Left lobe of liver (tissue), 2 donors: ENCODE measurements around the gene POU3F1. TPM values are rescaled to one million over a fixed set of nuclear protein-coding genes. Genes with fewer than 3 reads are reported as not detected.
A peak's percentile ranks its signal among the peaks of the same experiment; 100 is the strongest.

ENCODE experiments used
- ATAC-seq: fragments of 200-7000 bp; cut with Tn5 transposase; one replicate; pipeline ENCODE4 v1.9.1; 2020; ENCODE audit warnings: mild to moderate bottlenecking, moderate library complexity
- DNase-seq: peaks from one replicate; pipeline ENCODE4 v3.0.0-alpha.2; 2020; ENCODE audit warnings: low spot score
- total RNA-seq: library from RNA; stranded (reverse); gene quantifications from one replicate; pipeline ENCODE4 v1.2.1, GENCODE V29; 2021
- donor health status: DM: no; HTN: no; CAD: no; lungs with moderate emphysema.
- donor health status: DM: no; HTN: yes; CAD: no.

The POU3F1 gene
- total RNA-seq, 1 donor from 2014 or later, result 0.08 TPM

GRCh38 chr1:38029081-38029681 is 17.4 kb downstream of the POU3F1 start:
- DNase-seq, result no peak
- no peak for ATAC-seq

- ATAC-seq, result no peak
These were observed 17.9 kb downstream of the POU3F1 start for GRCh38 chr1:38028671-38029070.

GRCh38 chr1:38028105-38028591 is 18.4 kb downstream of the POU3F1 start:
- DNase-seq (no peak), ATAC-seq (peak; percentile 9)

More at GRCh38 chr1:38028671-38029070, 17.9 kb downstream of the POU3F1 start:
- no peak for DNase-seq

DNA sequence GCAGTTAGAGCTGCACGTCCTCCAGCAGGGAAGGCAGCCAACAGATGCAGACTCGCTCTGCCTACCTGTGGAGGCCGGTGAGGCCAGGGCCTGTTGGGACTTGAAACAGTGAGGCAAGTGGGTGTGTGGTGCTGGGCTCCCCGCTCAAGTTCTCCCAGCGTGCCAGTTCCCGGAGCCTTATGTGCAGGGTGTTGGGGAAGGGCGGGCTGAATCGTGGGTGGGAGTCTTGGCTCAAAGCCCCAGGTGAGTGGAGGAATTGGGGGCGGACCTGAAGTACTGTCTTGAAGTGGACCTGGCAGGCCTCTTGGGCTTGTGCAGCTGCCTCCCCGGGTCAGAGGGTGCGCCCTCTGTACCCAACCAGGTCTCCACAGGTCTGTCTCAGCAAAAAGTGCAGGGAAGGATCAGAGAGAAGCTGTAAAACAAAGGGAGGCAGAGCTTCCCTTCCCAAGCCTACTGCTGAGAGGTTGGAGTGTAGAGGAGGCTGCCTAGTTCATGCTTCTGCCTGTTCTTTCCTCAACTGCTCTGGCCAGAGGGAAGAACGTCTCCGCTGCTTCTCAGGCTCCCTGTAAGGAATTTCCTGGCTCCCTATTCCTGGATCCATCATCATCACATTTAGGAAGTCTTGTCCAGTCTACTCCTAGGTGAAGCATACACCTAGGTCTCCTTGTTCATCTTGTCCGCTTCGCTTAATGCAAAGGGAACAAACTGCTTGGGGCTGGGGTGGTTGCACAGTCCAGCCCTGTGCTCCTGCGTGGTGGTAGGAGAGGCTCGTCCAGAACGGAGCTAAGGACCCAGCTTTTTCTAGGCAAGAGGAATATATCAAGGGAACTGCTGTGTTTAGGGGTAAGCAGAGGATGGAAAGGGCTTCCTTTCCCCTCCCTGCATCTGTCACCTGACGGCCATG is 19.1 kb downstream of the POU3F1 start:
- ATAC-seq, result no peak
- DNase-seq, result no peak

- peak; percentile 59 for ATAC-seq
- no peak for DNase-seq
These were observed 19.9 kb downstream of the POU3F1 start for GRCh38 chr1:38026592-38027200.

DNA sequence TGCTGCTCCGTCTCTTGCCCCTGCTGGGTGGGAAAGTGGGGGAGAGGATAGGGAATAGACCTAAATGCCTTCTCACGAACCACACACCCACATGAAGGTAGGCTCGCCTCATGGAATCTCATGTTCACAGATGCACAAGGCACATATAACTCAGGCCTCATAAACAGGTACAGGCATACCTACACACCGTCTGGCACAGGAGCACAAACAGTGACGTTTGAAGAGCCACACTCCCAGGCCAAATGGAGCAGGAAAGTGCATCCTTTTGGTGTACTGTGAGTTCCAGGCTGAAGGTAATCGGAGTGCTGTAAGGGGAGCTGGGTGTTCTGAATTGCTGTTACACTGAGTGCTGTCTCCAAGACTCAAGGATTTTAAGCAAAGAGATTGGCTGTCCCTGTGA is 20.9 kb downstream of the POU3F1 start:
- ATAC-seq (no peak), DNase-seq (no peak)

DNA sequence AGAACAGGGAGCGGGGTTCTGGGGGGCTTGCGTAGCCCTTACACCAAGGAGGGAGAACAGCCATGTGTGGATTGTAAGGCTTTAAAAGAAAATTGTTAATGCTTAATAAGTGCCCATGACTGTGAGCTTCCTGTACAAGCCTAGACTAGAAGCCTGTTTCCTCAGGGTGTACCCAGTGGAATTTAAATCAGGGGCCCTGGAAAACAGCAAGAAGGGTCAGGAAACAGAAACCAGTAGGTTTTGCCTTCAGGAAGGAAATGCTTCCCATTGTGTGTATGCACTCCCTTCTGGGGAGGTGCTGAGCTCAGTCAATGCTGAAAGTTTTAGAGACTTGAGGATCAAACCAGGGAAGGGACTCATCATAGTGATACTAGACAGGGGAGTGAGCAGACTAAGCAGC is 21.4 kb downstream of the POU3F1 start:
- no peak for ATAC-seq
- DNase-seq, result no peak

DNA sequence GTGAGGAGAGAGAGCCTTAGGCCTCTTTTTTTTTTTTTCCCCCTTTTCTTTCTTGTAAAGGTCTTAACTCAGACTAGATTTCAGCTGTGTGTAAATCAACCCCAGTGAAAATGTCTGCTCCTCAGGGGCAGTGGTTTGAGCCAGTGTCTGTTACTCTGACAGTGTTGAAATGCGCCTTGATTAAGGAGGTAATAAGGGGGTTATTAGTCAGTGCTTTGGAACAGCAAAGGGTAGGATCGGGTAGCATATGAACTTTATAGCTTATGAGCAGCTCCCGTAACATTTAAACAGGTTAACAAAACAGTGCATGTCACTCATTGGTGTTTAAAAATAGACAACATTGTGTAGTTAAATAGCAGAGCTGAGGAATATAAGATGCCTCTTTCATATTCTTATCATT is 23.8 kb downstream of the POU3F1 start:
- no peak for DNase-seq
- no peak for ATAC-seq

GRCh38 chr1:38021969-38022368 is 24.6 kb downstream of the POU3F1 start:
- ATAC-seq (no peak), DNase-seq (no peak)

- ATAC-seq (no peak), DNase-seq (no peak)
These were observed 26.2 kb downstream of the POU3F1 start for GRCh38 chr1:38020396-38020795.

- no peak for DNase-seq
- ATAC-seq, result peak; percentile 73
These were observed 27.7 kb downstream of the POU3F1 start for GRCh38 chr1:38018864-38019343.

DNA sequence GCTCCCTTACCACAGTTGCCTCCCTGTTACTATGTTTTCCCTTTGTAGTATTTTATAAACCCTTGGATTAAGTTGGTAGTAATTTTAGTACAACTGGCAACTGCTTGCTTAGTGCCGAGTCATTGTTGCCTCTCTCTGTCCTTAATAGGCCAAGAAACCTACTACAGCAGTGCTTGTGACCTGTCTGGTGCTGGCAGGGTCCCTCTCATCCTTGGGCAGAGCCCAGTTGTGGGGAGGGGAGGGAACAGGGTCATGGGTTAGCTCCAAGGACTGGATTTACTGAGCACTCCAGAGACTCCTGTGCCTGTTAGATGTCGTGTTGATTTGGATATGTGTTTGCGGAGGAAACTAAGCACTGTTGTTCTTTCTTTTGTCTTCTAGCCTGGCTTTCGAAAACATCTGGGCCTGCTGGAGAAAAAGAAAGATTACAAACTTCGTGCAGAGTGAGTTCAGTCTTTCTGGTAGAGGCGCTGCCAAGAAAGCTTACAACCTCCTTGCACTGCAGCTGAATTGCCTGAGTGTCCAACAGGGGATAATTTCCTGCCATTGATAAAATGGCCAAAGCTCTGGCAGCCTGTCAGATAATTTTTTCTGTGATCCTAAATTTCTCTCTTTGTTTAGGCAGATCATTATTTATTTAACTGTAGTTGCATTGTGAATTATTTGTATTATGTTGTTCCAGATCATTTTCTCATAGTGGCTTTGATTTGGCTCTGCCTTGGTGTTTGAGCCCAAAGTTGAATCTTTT is 30.4 kb downstream of the POU3F1 start:
- ATAC-seq (no peak), DNase-seq (no peak)

DNA sequence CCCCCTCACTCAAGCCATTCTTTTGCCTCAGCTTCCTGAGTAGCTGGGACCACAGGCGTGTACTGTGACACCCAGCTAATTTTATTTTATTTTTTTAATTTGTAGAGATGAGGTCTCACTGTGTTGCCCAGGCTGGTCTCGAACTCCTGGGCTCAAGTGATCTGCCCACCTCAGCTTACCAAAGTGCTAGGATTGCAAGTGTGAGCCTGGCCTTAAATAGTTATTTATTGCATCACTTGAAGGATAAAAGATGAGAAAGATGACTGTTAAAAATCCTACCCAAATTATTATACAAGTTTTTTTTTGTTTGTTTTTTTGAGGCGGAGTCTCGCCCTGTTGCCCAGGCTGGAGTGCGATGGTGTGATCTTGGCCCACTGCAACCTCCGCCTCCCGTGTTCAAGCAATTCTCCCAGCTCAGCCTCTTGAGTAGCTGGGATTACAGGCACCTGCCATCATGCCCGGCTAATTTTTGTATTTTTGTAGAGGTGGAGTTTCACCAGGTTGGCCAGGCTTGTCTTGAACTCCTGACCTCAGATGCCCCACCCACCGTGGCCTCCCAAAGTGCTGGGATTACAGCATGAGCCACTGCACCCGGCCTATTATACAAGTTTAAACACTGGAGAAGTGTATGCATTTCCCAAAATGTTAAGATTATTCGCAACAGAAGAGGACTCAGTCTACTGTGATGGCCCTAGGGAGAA is 31.7 kb downstream of the POU3F1 start:
- ATAC-seq (no peak), DNase-seq (no peak)

DNA sequence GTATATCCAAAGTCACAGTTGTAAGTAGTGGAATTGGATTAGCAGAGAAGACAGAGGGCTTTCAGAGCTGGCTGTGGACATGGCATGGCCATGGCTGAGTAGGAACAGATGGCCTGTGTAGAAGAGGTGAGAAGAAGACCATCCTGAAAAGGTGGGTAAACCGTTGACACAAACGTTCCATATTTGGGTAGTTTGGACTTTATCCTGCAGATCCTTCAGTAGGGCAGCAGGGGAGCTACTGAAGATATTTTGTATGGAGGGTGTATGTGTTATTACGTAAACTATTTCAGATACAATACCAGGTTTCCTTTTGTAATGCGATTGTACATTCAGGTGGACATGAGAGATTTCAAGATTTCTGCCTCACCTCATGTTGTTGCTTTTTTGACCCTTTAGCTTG is 32.4 kb downstream of the POU3F1 start:
- no peak for DNase-seq
- no peak for ATAC-seq

- ATAC-seq, result no peak
- no peak for DNase-seq
These were observed 33.4 kb downstream of the POU3F1 start for GRCh38 chr1:38013227-38013622.

DNA sequence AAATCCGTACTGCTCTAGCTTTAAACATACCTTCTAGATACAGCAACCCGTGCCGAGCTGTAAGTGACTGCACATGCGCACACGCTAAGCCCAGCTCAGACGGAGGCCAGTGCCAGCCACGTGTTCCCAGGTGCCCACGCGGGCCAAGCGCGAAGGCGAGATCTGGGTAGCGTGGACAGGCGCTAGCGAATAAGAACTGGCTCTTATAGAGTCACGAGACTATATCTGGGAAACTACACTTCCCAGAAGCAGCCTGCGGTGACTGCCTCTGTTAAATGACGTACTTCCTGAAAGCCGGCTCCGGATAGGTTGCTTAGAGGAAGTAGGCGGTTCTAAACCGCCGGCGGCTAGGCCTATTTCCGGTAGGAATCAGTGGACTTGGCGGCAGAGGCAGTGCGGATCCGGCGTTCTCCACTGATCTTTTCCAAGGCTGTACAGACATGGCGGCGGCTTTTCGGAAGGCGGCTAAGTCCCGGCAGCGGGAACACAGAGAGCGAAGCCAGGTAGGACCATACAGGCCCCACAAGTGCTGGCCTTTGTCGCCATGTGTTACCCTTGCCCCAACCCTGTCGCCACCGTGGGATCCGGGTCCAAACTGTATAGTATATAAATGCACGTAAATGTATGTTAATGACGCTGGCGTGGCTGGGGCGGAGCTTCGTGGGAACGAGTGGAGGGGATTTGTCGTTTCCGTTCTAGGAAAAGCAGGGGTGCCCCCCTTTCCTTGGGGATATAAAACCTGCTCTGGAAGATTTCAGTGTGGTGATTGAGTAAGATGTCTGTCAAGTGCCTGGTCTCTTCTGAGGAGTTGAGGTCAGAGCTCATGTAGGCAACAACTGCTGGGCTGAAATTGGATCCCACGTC is 34.0 kb downstream of the POU3F1 start, which contains the start of gene UTP11:
Gene UTP11, plus strand, starts transcription at position 372 of the 864 bp plus-strand sequence. Its CDS starts 69 bp downstream, at position 441.
- peak; percentile 96 for DNase-seq
- ATAC-seq, result peak; percentile 96

DNA sequence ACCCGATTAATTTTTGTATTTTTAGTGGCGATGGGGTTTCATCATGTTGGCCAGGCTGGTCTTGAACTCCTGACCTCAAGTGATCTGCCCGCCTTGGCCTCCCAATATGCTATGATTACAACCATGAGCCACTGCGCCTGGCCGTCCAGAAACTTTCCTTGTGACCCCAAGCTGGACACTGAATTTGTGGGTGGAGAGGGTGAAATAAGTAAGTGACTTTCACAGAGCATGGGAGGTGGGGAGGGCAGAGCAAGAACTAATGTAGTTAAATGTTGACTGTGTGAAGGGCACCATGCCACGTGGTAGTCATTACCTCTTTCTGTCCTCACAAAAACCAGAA is 36.8 kb downstream of the POU3F1 start:
- no peak for ATAC-seq
- no peak for DNase-seq

DNA sequence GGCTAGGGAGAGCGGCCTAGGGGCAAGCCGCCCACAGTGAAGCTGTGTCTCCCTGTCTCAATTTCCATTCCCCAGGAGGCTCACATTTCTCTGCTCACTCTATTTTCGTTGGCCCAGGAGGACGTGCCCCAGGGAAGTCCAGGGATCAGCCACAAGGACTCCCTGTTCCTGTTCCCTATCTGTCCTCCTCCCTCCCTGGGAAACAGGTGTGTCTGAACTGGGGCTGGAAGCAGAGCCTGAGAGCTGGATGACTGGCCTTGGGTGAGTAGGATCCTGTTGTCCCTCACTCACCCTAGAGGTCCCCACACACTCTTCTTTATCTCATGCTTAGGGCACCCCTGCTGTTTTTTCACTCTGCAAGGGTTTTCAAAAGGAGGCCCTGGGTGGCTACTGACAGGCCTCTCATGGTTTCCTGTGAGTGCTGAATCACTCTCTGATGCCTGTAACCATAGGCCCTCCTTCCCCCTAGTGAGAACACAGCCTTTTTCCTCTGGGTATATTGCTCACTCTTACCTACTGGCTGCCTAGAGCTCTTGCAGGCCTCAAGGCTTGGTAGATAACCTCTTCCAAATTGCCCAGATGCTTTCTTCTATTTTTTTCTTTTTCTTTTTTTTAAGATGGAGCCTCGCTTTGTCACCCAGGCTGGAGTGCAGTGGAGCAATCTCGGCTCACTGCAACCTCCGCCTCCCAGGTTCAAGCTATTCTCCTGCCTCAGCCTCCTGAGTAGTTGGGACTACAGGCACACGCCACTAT is 37.3 kb downstream of the POU3F1 start:
- no peak for ATAC-seq
- no peak for DNase-seq
